ENCODE results near the gene RABGGTA. TPM values are rescaled to one million over a fixed set of nuclear protein-coding genes. Genes with fewer than 3 reads are reported as not detected.
"Not testable (repeated sequence)": the region's sequence is repeated elsewhere in the genome, so short reads cannot be mapped to it uniquely, and the experiment has no call there.

Gene RABGGTA
- total RNA-seq, 2 experiments from 2014 or later: 24.3 to 27.3 TPM

GRCh38 chr14:24219080-24219479, 52.3 kb downstream of the RABGGTA start:
- Histone ChIP-seq H3K27ac (ENCODE audit: low read depth, low read length, poor library complexity, severe bottlenecking) (no peak overlapping the region), H3K9me3 (ENCODE audit: low read length) (no peaks in the 10 kb centered on the region), H3K4me2 (ENCODE audit: low read length) (no peak overlapping the region), H3K79me2 (ENCODE audit: insufficient read depth, low read depth, low read length) (peaks cover 44% of the 10 kb centered on the region), H3K9me2 (ENCODE audit: insufficient read depth, low read length) (no peaks in the 10 kb centered on the region), H3K4me3 (ENCODE audit: low read depth, low read length, poor library complexity, severe bottlenecking) (no peak overlapping the region), H4K20me1 (ENCODE audit: insufficient read depth, low read length) (no peaks in the 10 kb centered on the region), H2AFZ (ENCODE audit: low read length) (no peak overlapping the region), H3K4me1 (ENCODE audit: insufficient read depth, low read length, poor library complexity, severe bottlenecking) (peaks cover 16% of the 10 kb centered on the region), H3K36me3 (ENCODE audit: insufficient read depth, low read length) (peaks cover 6% of the 10 kb centered on the region; the same call in 1 of the 2 replicates)
- intact Hi-C loops (cut with micrococcal nuclease; ENCODE audit: unreplicated experiment): no loop called here
- POLR2A ChIA-PET: interaction anchor here (0.6 to 1.9 kb wide), 5 partner anchors 8 to 115 kb away, joined by 3 to 9 read pairs (median 4); partner anchors contain the start of gene TINF2
- TF ChIP-seq CTCF (conservative IDR thresholded peaks at IDR 0.05; ENCODE audit: low read length) (no peak), EZH2phosphoT487 (IDR thresholded peaks at IDR 0.05; ENCODE audit: borderline replicate concordance, low read depth, low read length) (no peak)
- no peak for DNase-seq (ENCODE audit: low spot score)
- no TSS peak for BruUV-seq (replicated peaks)
- CTCF ChIA-PET (ENCODE audit: unreplicated experiment): interaction anchor here (1.5 kb wide), 1 partner anchor 23 kb away, joined by 3 read pairs; the partner anchor contains the start of gene TINF2

- H3K4me3 ChIP-seq (ENCODE audit: low read depth, low read length, poor library complexity, severe bottlenecking); BruUV-seq (replicated peaks); H4K20me1 ChIP-seq (ENCODE audit: insufficient read depth, low read length); H2AFZ ChIP-seq (ENCODE audit: low read length); H3K9me3 ChIP-seq (ENCODE audit: low read length); H3K4me2 ChIP-seq (ENCODE audit: low read length); CTCF ChIA-PET (ENCODE audit: unreplicated experiment); H3K9me2 ChIP-seq (ENCODE audit: insufficient read depth, low read length); H3K36me3 ChIP-seq (ENCODE audit: insufficient read depth, low read length); H3K27ac ChIP-seq (ENCODE audit: low read depth, low read length, poor library complexity, severe bottlenecking); DNase-seq (ENCODE audit: low spot score): not testable (repeated sequence)
- H3K4me1 ChIP-seq (ENCODE audit: insufficient read depth, low read length, poor library complexity, severe bottlenecking): peaks cover 28% of the 10 kb centered on the region
- H3K79me2 ChIP-seq (ENCODE audit: insufficient read depth, low read depth, low read length): peaks cover 35% of the 10 kb centered on the region
- intact Hi-C loops (cut with micrococcal nuclease; ENCODE audit: unreplicated experiment): loop anchor here (1.0 kb wide), 1 partner anchor 54 kb away; the partner anchor contains the start of gene RABGGTA
- POLR2A ChIA-PET: interaction anchor here (1.5 kb wide), 1 partner anchor 25 kb away, joined by 5 read pairs; the partner anchor contains the start of gene TINF2
These were observed 54.5 kb downstream of the RABGGTA start for GRCh38 chr14:24216876-24217275.

DNA sequence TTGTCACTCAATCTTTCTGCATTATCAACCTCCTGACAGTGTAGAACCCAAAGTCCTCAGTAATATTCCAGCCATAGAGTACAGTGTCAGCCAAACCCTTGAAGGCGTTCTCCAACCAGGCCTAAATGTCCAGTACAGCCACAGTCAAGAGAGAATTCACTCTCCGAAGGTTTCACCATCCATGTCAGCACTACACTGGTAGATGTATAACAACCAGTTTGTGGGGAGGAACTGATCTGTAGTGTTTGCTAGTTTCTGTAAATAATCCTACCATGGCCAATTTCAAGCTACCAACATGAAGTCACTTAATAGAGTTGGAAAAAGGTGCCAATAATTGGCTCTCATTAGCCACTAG, 55.1 kb downstream of the RABGGTA start:
- no peaks in the 10 kb centered on the region for H3K9me2 ChIP-seq (ENCODE audit: insufficient read depth, low read length)
- H3K27ac ChIP-seq (ENCODE audit: low read depth, low read length, poor library complexity, severe bottlenecking): no peak overlapping the region
- ChIA-PET POLR2A (interaction anchor here (0.9 to 1.5 kb wide), 4 partner anchors 9 to 55 kb away, joined by 3 to 5 read pairs (median 4); partner anchors contain the start of genes RABGGTA and TINF2), CTCF (ENCODE audit: unreplicated experiment) (no interaction called here)
- peak overlapping the region; percentile 76 for H3K4me3 ChIP-seq (ENCODE audit: low read depth, low read length, poor library complexity, severe bottlenecking)
- H3K79me2 ChIP-seq (ENCODE audit: insufficient read depth, low read depth, low read length): peaks cover 36% of the 10 kb centered on the region
- peaks cover 28% of the 10 kb centered on the region for H3K4me1 ChIP-seq (ENCODE audit: insufficient read depth, low read length, poor library complexity, severe bottlenecking)
- no TSS peak for BruUV-seq (replicated peaks)
- H3K4me2 ChIP-seq (ENCODE audit: low read length): peak overlapping the region; percentile 52
- intact Hi-C loops (cut with micrococcal nuclease; ENCODE audit: unreplicated experiment): loop anchor here (1.0 kb wide), 1 partner anchor 55 kb away; the partner anchor contains the start of gene RABGGTA
- TF ChIP-seq EZH2phosphoT487 (IDR thresholded peaks at IDR 0.05; ENCODE audit: borderline replicate concordance, low read depth, low read length) (no peak), CTCF (conservative IDR thresholded peaks at IDR 0.05; ENCODE audit: low read length) (no peak)
- peaks cover 14% of the 10 kb centered on the region; the same call in 1 of the 2 replicates for H3K36me3 ChIP-seq (ENCODE audit: insufficient read depth, low read length)
- no peaks in the 10 kb centered on the region for H3K9me3 ChIP-seq (ENCODE audit: low read length)
- no peak overlapping the region for H2AFZ ChIP-seq (ENCODE audit: low read length)
- H4K20me1 ChIP-seq (ENCODE audit: insufficient read depth, low read length): no peaks in the 10 kb centered on the region
- no peak for DNase-seq (ENCODE audit: low spot score)

Small RNA genes lying within 50 kb of the gene (small RNA-seq; reads per million reads assigned to genes)
- gene MDP1: not detected

Other genes starting within 250 kb of the RABGGTA start
Only the 30 nearest of the 34 such genes appear.
- gene DCAF11, start 156.8 kb downstream of the RABGGTA start, total RNA-seq (2014; rRNA removed; shearing (Covaris generic)): 75.5 and 79.2 TPM in 2 replicates
- gene DCAF11, start 156.8 kb downstream of the RABGGTA start, total RNA-seq (2022): 63.6 and 77.3 TPM in 2 replicates
- gene NRL, start 156.6 kb downstream of the RABGGTA start, total RNA-seq (2014; rRNA removed; shearing (Covaris generic)): 3.1 and 4.6 TPM in 2 replicates
- 7.5 and 8.1 TPM in 2 replicates for gene NRL, start 156.6 kb downstream of the RABGGTA start, total RNA-seq (2022)
- 0.28 TPM in 2 replicates for gene FITM1, start 140.9 kb downstream of the RABGGTA start, total RNA-seq (2014; rRNA removed; shearing (Covaris generic))
- gene FITM1, start 140.9 kb downstream of the RABGGTA start, total RNA-seq (2022): 0.97 and 1.4 TPM in 2 replicates
- 187 and 213 TPM in 2 replicates for gene PSME1, start 135.4 kb downstream of the RABGGTA start, total RNA-seq (2014; rRNA removed; shearing (Covaris generic))
- gene PSME1, start 135.4 kb downstream of the RABGGTA start, total RNA-seq (2022): 146 and 149 TPM in 2 replicates
- 73.2 and 74.8 TPM in 2 replicates for gene EMC9, start 130.0 kb downstream of the RABGGTA start, total RNA-seq (2014; rRNA removed; shearing (Covaris generic))
- 72.0 and 72.9 TPM in 2 replicates for gene EMC9, start 130.0 kb downstream of the RABGGTA start, total RNA-seq (2022)
- gene PSME2, start 125.0 kb downstream of the RABGGTA start, total RNA-seq (2014; rRNA removed; shearing (Covaris generic)): 254 and 290 TPM in 2 replicates
- gene PSME2, start 125.0 kb downstream of the RABGGTA start, total RNA-seq (2022): 176 and 188 TPM in 2 replicates
- gene RNF31, start 124.1 kb downstream of the RABGGTA start, total RNA-seq (2014; rRNA removed; shearing (Covaris generic)): 37.8 and 66.1 TPM in 2 replicates
- gene RNF31, start 124.1 kb downstream of the RABGGTA start, total RNA-seq (2022): 57.8 and 58.1 TPM in 2 replicates
- gene IRF9, start 110.3 kb downstream of the RABGGTA start, total RNA-seq (2014; rRNA removed; shearing (Covaris generic)): 35.1 and 40.7 TPM in 2 replicates
- 36.2 and 39.1 TPM in 2 replicates for gene IRF9, start 110.3 kb downstream of the RABGGTA start, total RNA-seq (2022)
- 4.3 and 9.8 TPM in 2 replicates for gene REC8, start 99.5 kb downstream of the RABGGTA start, total RNA-seq (2014; rRNA removed; shearing (Covaris generic))
- 12.6 and 14.2 TPM in 2 replicates for gene REC8, start 99.5 kb downstream of the RABGGTA start, total RNA-seq (2022)
- 48.4 and 59.2 TPM in 2 replicates for gene IPO4, start 82.8 kb downstream of the RABGGTA start, total RNA-seq (2014; rRNA removed; shearing (Covaris generic))
- 49.3 and 53.1 TPM in 2 replicates for gene IPO4, start 82.8 kb downstream of the RABGGTA start, total RNA-seq (2022)
- gene TM9SF1, start 76.2 kb downstream of the RABGGTA start, total RNA-seq (2014; rRNA removed; shearing (Covaris generic)): 23.4 and 31.3 TPM in 2 replicates
- 23.1 and 27.8 TPM in 2 replicates for gene TM9SF1, start 76.2 kb downstream of the RABGGTA start, total RNA-seq (2022)
- not detected in 2 replicates for gene TSSK4, start 65.9 kb downstream of the RABGGTA start, total RNA-seq (2014; rRNA removed; shearing (Covaris generic))
- 1.1 and 1.5 TPM in 2 replicates for gene TSSK4, start 65.9 kb downstream of the RABGGTA start, total RNA-seq (2022)
- 48.5 and 65.7 TPM in 2 replicates for gene CHMP4A, start 58.1 kb downstream of the RABGGTA start, total RNA-seq (2014; rRNA removed; shearing (Covaris generic))
- 67.6 and 72.9 TPM in 2 replicates for gene CHMP4A, start 58.1 kb downstream of the RABGGTA start, total RNA-seq (2022)
- gene MDP1, start 55.5 kb downstream of the RABGGTA start, total RNA-seq (2014; rRNA removed; shearing (Covaris generic)): 21.5 and 23.2 TPM in 2 replicates
- gene MDP1, start 55.5 kb downstream of the RABGGTA start, total RNA-seq (2022): 26.6 and 30.9 TPM in 2 replicates
- 167 and 285 TPM in 2 replicates for gene NEDD8, start 39.2 kb downstream of the RABGGTA start, total RNA-seq (2014; rRNA removed; shearing (Covaris generic))
- 174 and 182 TPM in 2 replicates for gene NEDD8, start 39.2 kb downstream of the RABGGTA start, total RNA-seq (2022)
- 39.4 and 51.4 TPM in 2 replicates for gene GMPR2, start 38.7 kb downstream of the RABGGTA start, total RNA-seq (2014; rRNA removed; shearing (Covaris generic))
- 61.4 and 62.3 TPM in 2 replicates for gene GMPR2, start 38.7 kb downstream of the RABGGTA start, total RNA-seq (2022)
- 63.9 and 70.1 TPM in 2 replicates for gene TINF2, start 29.0 kb downstream of the RABGGTA start, total RNA-seq (2014; rRNA removed; shearing (Covaris generic))
- 76.1 and 77.5 TPM in 2 replicates for gene TINF2, start 29.0 kb downstream of the RABGGTA start, total RNA-seq (2022)
- gene TGM1, start 8.4 kb downstream of the RABGGTA start, total RNA-seq (2014; rRNA removed; shearing (Covaris generic)): 3.0 and 5.2 TPM in 2 replicates
- 5.4 and 7.0 TPM in 2 replicates for gene TGM1, start 8.4 kb downstream of the RABGGTA start, total RNA-seq (2022)
- 21.0 and 27.4 TPM in 2 replicates for gene DHRS1, start 28.2 kb upstream of the RABGGTA start, total RNA-seq (2014; rRNA removed; shearing (Covaris generic))
- 34.9 and 35.6 TPM in 2 replicates for gene DHRS1, start 28.2 kb upstream of the RABGGTA start, total RNA-seq (2022)
- 30.6 and 33.2 TPM in 2 replicates for gene NOP9, start 28.3 kb upstream of the RABGGTA start, total RNA-seq (2014; rRNA removed; shearing (Covaris generic))
- 44.0 and 52.6 TPM in 2 replicates for gene NOP9, start 28.3 kb upstream of the RABGGTA start, total RNA-seq (2022)
- gene CIDEB, start 36.4 kb upstream of the RABGGTA start, total RNA-seq (2014; rRNA removed; shearing (Covaris generic)): not detected in 2 replicates
- gene CIDEB, start 36.4 kb upstream of the RABGGTA start, total RNA-seq (2022): 1.6 and 3.2 TPM in 2 replicates
- gene LTB4R2, start 38.5 kb upstream of the RABGGTA start, total RNA-seq (2014; rRNA removed; shearing (Covaris generic)): 15.7 and 18.2 TPM in 2 replicates
- 37.6 TPM in 2 replicates for gene LTB4R2, start 38.5 kb upstream of the RABGGTA start, total RNA-seq (2022)
- 15.8 and 17.9 TPM in 2 replicates for gene LTB4R, start 39.9 kb upstream of the RABGGTA start, total RNA-seq (2014; rRNA removed; shearing (Covaris generic))
- gene LTB4R, start 39.9 kb upstream of the RABGGTA start, total RNA-seq (2022): 28.3 and 30.5 TPM in 2 replicates
- 0.26 and 2.0 TPM in 2 replicates for gene ADCY4, start 63.5 kb upstream of the RABGGTA start, total RNA-seq (2014; rRNA removed; shearing (Covaris generic))
- gene ADCY4, start 63.5 kb upstream of the RABGGTA start, total RNA-seq (2022): 3.4 and 6.0 TPM in 2 replicates
- gene RIPK3, start 68.4 kb upstream of the RABGGTA start, total RNA-seq (2014; rRNA removed; shearing (Covaris generic)): 8.1 and 13.8 TPM in 2 replicates
- gene RIPK3, start 68.4 kb upstream of the RABGGTA start, total RNA-seq (2022): 14.5 and 18.8 TPM in 2 replicates
- gene NFATC4, start 96.6 kb upstream of the RABGGTA start, total RNA-seq (2014; rRNA removed; shearing (Covaris generic)): 72.2 and 94.7 TPM in 2 replicates
- 96.6 and 130 TPM in 2 replicates for gene NFATC4, start 96.6 kb upstream of the RABGGTA start, total RNA-seq (2022)
- gene NYNRIN, start 127.4 kb upstream of the RABGGTA start, total RNA-seq (2014; rRNA removed; shearing (Covaris generic)): 0.13 TPM in 2 replicates
- not detected in 2 replicates for gene NYNRIN, start 127.4 kb upstream of the RABGGTA start, total RNA-seq (2022)
- 1.2 and 2.0 TPM in 2 replicates for gene CBLN3, start 158.1 kb upstream of the RABGGTA start, total RNA-seq (2014; rRNA removed; shearing (Covaris generic))
- gene CBLN3, start 158.1 kb upstream of the RABGGTA start, total RNA-seq (2022): 6.7 and 7.9 TPM in 2 replicates
- gene KHNYN, start 158.4 kb upstream of the RABGGTA start, total RNA-seq (2014; rRNA removed; shearing (Covaris generic)): 50.8 and 56.1 TPM in 2 replicates
- gene KHNYN, start 158.4 kb upstream of the RABGGTA start, total RNA-seq (2022): 57.5 and 66.4 TPM in 2 replicates
- 51.4 and 54.0 TPM in 2 replicates for gene SDR39U1, start 171.2 kb upstream of the RABGGTA start, total RNA-seq (2014; rRNA removed; shearing (Covaris generic))
- gene SDR39U1, start 171.2 kb upstream of the RABGGTA start, total RNA-seq (2022): 101 and 103 TPM in 2 replicates

Measured in OCI-LY7 (cell line).